ENCODE data around the gene LPIN2.

LPIN2 gene

GRCh38 chr18:2979129-2979528 is 33.8 kb downstream of the LPIN2 start:
- DNase-seq, result no peak

- DNase-seq, result no peak
Observed at GRCh38 chr18:2978661-2979106, 34.3 kb downstream of the LPIN2 start.

GRCh38 chr18:2978208-2978607 is 34.7 kb downstream of the LPIN2 start:
- no peak for DNase-seq

- DNase-seq, result no peak
Observed at GRCh38 chr18:2976218-2977132, 36.5 kb downstream of the LPIN2 start.

- no peak for DNase-seq
Observed at GRCh38 chr18:2974731-2975130, 38.2 kb downstream of the LPIN2 start.

- no peak for DNase-seq
Observed at GRCh38 chr18:2971741-2972552, 41.0 kb downstream of the LPIN2 start.

- DNase-seq, result no peak
Observed at GRCh38 chr18:2970772-2971659, 41.9 kb downstream of the LPIN2 start.

GRCh38 chr18:2970344-2970743 is 42.6 kb downstream of the LPIN2 start:
- DNase-seq, result no peak

- DNase-seq, result no peak
Observed at GRCh38 chr18:2969695-2970094, 43.2 kb downstream of the LPIN2 start.

GRCh38 chr18:2968606-2969005 is 44.3 kb downstream of the LPIN2 start:
- DNase-seq, result no peak

GRCh38 chr18:2967820-2968219 is 45.1 kb downstream of the LPIN2 start:
- DNase-seq, result no peak

GRCh38 chr18:2967357-2967756 is 45.6 kb downstream of the LPIN2 start:
- no peak for DNase-seq

- no peak for DNase-seq
Observed at GRCh38 chr18:2966560-2966959, 46.4 kb downstream of the LPIN2 start.

- no peak for DNase-seq
Observed at GRCh38 chr18:2965797-2966196, 47.1 kb downstream of the LPIN2 start.

GRCh38 chr18:2964361-2965010 is 48.5 kb downstream of the LPIN2 start:
- no peak for DNase-seq
